GM19372 (cell line): Measurements from ENCODE around the gene PPP1CA.

ENCODE experiments used
- ATAC-seq: cut with Tn5 transposase; IDR thresholded peaks from one replicate; pipeline ENCODE4 v1.9.1; 2021; ENCODE audit warnings: mild to moderate bottlenecking, low read depth, moderate library complexity; ENCODE audit not compliant: unreplicated experiment

Gene PPP1CA

DNA sequence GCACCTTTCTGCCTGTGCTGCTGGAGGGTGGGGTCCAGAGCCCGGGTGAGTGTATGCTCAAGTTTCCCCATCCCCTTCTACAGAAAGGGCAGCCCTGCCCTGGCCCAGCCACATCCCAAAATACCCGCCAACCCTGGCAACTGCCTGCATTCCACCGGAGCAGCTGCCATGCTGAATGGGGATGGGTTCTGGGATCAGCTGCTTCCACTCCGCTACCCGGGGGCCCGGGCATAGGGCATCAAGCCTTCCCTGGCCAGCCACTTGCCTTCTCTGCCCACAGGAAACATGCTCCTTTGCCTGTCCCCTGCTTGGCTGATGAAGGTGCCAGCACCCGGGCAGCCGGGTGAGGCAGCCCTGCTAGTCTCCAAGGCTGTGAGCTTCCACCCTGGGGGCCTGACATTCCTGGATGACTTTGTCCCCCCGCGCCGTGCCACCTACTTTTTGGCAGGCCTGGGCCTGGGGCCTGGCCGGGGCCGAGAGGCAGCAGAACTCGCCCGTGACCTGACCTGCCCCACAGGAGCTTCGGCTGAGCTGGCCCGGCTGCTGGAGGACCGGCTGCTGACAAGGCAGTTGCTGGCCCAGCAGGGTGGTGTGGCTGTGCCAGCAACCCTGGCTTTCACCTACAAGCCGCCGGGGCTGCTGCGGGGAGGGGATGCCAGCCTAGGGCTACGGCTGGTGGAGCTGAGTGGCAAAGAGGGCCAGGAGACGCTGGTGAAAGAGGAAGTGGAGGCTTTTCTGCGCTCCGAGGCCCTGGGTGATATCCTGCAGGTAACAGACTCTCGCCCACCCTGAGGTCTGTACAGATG is 17.0 kb upstream of the PPP1CA start:
- no peak for ATAC-seq

DNA sequence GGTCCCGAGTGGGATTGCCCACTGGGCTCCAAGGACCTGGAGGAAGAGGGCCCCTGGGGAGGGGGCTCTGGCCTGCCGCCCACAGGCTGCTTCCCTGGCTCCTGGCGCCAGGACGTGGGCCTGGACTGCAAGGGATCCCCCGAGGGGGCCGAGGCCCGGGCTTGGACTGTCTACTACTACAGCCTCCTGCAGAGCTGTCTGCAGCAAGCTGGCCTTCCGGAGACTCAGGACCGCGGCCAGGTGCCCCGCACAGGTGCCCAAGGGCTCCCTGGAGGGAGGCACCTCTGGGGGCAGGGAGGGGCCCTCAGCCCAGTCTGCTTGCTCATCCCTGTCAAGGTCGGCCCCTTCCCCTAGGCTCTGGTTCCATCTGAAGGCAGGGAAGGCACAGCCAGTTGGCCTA is 15.8 kb upstream of the PPP1CA start:
- no peak for ATAC-seq

DNA sequence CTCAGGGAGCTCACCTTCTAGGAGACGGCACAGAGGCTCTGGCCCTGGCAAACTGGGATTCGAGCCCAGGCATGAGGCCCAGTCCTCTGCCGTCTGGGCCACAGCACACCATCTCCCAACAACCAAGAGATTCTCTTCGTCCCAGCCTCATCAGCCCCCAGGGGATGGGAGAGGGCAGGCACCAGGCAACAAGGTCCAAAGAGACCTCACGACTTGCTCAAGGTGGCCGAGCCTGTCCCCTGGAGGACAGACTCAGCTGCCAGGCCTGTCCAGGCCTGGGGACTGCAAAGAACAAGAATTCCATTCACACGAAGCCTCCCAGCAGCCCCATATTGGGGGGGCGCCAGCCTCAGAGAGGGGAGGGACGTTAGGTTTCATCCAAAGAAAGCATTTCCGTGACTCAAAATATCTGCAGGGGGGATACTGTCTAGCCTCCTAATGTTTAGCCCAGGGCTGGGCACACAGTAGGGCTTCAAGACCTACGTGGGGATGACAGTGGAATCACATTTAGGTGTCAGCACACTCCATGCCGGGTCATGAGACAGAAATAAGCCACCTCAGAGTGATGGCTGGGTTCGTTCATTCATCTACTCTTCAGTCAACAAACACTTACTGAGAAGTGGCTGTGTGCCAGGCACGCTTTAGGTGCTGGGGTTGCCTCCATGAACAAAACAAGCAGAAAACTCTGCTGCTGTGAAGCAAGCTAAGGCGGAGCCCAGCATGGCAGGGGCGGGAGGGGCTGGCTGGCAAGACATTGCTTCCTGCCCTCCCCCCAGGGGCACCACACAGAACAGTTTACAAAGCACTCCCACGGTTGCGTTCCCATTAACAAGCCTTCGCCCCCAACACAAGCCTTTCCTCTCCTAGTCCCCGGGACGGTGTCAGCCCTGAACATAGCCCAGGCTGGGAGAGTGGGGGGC is 15.0 kb upstream of the PPP1CA start:
- no peak for ATAC-seq

DNA sequence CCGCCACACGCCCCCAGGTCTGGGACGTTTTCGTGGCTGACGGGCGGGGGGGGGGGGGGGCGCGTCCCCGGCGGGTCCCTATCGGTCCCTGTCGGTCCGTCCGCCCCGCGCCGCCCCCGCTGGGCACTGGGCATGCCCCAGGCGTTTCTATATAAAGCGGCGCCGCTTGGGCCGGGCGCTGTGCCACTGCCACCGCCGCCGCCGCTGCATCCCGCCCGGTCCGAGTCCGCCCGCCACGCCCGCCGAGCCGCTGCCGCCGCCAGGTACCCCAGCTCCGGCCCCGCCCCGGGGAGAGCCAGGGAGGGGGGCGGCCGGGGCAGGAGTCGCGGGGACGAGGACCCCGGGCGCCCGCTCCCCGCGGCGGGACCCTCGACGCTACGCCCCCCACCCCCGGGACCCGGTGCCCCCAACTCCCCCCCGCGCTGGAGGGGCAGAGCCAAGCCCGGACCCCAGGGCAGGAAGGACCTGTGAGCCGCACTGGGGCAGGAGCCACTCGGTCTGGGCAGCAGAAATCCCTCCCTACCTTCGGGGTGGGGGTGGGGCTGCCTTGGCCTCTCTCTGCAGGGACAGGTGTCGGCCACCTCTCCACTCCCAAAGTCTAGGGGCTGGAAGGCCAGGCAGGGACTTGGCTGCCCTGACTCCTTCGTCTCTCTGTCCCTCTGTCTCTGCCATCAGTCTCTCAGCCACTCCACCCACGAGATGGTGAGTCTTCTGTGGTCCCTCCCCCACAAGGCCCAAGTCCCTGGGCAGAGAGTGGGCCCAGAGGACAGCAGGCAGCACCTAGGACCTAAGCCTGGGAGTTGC is 14.0 kb upstream of the PPP1CA start, which contains the start of gene CARNS1:
Gene CARNS1, plus strand, starts transcription at position 178 of the 804 bp plus-strand sequence. Its CDS starts 522 bp downstream, at position 700.
- ATAC-seq, result no peak

DNA sequence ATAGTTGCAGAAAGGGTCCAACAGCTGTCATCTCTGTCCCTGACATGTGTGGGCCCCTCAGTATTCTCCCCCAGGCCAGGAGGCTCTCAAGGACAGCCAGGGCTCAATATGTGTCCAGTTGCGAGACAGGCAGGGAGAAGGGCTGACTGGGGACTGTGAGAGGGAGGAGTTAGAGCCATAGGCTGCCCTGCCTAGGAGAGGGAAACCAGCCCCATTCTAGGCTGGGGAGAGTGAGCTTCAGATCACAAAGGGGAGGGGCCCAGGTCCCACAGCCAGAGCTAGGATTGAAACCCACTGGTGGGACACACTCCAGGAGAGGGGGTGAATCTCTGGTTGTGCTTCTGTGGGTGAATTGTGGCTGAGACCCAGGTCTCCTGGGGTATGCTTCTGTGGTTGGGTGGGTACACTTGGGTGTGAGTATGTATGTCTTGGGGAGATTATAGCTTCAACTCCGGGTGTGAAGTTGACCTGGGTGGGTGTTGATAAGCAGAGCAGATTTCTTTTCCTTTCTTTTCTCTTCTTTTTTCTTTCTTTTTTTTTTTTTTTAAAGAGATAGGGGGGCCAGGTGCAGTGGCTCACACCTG is 11.7 kb upstream of the PPP1CA start:
- ATAC-seq, result no peak

DNA sequence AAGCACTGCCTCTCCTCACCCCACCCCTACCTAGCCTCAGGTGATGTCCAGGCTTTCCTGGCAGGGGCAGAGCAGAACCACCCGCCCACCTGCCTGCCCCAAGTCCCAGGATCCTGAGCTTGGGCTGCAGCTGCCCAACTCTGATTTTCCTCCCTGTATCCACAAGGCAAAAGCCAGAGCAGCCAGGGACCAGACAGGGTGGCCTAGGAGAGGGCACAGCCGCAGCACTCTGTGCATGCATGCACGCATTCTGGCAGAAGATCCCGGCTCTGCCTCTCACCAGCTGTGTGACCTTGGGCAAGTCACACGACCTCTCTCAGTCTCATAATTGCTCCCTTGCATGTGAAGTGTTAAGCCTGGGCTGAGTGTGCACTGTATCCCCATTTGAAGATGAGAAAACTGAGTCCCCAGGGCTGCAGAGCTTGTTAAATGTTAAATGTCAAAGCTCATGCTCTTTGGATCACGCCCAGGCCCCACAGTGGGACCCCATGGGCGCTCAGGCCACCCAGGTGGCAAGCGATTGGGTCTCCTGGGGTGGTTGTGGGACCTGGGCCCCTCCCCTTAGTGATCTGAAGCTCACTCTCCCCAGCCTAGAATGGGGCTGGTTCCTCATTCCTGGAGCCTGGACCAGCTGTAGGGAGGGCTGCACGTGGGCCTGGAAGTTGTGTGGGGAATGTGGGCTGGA is 11.0 kb upstream of the PPP1CA start:
- no peak for ATAC-seq

DNA sequence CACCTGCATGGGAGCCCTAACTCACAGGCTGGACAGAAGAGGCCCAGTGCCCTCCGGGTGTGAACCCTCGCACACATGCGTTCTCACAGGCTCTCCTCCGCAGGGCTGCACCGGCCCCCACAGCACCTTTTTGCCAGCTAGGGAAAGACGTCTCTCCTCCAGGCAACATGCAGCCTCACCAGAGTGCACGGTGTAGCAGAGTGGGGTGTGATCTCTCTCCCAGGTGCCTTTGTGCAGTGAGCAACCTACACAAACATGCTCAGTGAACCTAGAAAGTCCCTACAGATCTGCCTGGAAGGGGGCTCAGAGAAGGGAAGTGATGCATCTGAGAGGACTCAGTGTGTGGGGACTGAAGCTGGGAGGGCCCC is 10.1 kb upstream of the PPP1CA start:
- no peak for ATAC-seq

DNA sequence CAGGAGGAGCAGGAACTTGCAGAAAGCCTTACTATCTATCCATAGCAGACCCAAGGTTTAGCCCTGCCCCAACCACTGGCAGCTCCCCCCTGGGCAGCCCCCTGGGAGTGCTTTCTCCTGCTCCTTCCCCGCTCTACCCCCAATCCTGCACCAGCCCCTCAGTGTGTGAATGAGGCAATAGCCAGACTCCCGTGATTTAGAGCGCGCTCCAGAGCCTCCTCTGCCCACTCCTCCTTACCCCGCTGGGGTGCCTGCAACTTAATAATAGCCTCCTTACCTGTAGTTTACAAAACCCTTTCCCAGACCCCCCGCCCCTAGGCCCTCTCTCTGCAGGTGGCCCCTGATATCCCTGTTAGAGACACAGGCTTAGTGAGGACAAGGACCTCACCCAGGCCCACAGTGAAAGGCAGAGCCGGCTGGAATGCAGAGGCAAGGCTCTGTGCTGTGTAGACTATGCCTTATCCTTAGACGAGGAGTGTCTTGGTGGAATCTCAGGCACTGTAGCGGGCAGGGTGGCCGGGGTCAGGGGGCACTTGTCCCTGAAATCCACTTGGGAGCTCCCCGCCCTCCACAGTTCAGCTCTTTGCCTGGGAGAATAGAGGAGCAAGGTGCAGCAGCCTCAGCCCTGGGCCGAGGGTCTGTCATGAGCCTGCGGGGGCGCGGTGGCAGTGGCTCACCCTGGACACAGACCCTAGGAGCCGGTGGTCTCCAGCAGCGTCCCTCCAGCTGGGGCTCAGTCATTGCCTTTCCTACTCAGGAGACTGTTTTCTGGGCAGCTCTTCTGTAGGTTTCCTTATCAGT is 9.5 kb upstream of the PPP1CA start:
- ATAC-seq, result no peak

GRCh38 chr11:67410369-67410831 is 8.7 kb upstream of the PPP1CA start:
- no peak for ATAC-seq

DNA sequence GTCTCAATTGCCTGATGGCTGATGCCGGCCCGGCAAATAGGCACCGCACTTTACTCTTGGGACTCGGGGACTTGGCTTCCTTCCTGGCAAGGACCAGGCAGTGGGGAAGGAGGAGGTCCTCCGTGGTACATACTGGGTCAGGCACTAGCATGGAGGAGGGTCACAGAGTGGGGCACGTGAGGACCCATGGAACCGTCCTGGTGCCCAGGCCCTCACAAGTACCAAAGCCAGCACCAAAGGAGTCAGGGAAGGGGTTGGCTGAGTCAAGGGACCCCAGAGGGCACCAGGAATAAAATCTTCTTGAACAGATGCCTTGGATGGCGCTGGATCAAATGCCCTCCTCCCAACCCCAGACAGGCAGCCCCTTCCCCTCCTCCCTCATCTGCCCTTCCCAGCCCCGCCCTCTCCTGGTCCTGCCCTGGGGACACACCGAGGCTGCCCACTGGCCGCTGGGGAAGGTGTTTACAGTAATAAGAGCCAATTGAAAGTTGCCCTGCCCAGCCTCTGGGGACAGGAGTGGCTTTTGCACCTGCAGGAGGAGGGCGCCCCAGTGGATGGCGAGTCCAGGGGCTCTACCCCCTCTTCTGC is 8.2 kb upstream of the PPP1CA start:
- no peak for ATAC-seq

- no peak for ATAC-seq
These were observed 7.6 kb upstream of the PPP1CA start for GRCh38 chr11:67409261-67409666.

DNA sequence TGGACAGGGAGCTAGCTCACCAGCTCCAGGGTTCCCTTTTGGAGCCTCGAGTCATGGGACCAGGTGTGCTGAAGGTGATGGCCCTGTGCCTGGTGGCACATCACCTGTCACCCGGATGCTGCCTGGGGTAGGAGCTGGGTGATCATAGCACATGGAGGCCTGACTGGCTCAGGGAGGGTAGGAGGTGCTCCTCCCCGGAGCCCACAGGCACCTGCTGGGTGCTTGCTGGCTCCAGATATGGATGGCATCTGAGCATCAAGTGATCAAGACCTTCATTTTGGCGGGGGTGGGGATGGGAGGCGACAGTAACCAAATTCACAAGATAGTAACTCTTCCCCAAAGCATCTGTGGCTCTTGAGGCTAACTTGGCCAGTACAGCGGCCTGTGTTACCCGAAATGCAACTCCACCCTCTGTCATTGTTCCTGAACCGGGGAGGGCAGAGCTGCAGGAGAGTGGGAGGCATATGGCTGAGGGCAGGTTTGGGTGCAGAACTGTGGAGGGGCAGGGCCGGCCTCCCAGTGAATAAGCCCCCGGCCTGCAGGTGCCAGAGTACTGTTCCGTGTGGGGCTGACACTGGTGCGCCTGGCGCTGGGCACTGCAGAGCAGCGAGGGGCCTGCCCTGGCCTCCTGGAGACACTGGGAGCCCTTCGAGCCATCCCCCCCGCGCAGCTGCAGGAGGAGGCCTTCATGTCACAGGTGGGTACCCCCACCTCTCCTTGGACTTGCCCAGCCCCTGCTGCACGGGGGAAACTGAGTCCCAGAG is 7.0 kb upstream of the PPP1CA start:
- ATAC-seq, result no peak

GRCh38 chr11:67407688-67408163 is 6.1 kb upstream of the PPP1CA start:
- ATAC-seq, result no peak

DNA sequence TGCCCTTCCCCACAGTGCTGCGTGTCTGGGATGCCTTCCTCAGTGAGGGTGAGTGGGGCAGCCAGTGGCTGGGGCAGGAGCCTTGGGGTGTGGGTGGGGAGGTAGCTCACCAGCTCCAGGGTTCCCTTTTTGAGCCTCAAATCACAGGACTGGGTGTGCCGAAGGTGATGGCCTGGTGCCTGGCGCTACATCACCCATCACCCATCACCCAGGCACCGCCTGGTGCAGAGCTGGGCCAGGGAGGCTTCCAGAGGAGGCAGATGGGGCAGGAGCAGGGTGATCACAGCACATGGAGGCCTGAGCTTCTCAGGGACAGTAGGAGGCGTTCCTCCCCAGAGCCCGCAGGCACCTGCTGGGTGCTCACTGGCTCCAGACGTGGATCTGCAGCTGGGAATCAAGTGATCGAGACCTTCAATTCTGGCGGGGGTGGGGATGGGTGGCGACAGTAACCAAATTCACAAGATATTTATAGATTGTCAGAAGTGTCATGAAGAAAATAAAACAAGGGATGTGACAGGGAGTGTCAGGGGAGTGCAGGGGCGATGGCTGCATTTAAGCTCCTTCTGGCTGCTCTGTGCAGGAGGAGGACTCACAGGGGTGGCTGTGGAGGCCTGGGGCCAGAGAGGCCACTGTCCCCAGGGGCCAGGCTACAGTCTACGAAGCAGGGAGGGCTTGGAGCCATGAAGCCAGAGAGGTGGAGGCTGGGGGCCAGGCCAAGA is 5.5 kb upstream of the PPP1CA start:
- ATAC-seq, result no peak

- ATAC-seq, result no peak
These were observed 4.8 kb upstream of the PPP1CA start for GRCh38 chr11:67406420-67406968.

- ATAC-seq, result no peak
These were observed 4.2 kb upstream of the PPP1CA start for GRCh38 chr11:67405688-67406339.
